ENCODE measurements around the gene MFSD12. TPM values are rescaled to one million over a fixed set of nuclear protein-coding genes. Genes with fewer than 3 reads are reported as not detected.
"Not testable (repeated sequence)": the region's sequence is repeated elsewhere in the genome, so short reads cannot be mapped to it uniquely, and the experiment has no call there.

MFSD12 gene
- total RNA-seq, 1 experiment from 2014 or later = 105 TPM

GRCh38 chr19:3536429-3537100 lies 20.8 kb downstream of the MFSD12 start:
- DNase-seq (ENCODE audit: low read depth) = no peak

GRCh38 chr19:3535981-3536380 lies 21.4 kb downstream of the MFSD12 start:
- DNase-seq (ENCODE audit: low read depth) = no peak

- DNase-seq (ENCODE audit: low read depth) = no peak
Measured at GRCh38 chr19:3535563-3535965, 21.8 kb downstream of the MFSD12 start.

GRCh38 chr19:3535235-3535535 lies 22.2 kb downstream of the MFSD12 start:
- DNase-seq (ENCODE audit: low read depth) = no peak

- DNase-seq (ENCODE audit: low read depth) = no peak
Measured at GRCh38 chr19:3534375-3535234, 22.8 kb downstream of the MFSD12 start.

- no peak for DNase-seq (ENCODE audit: low read depth)
Measured at GRCh38 chr19:3533563-3534216, 23.7 kb downstream of the MFSD12 start.

GRCh38 chr19:3533033-3533432 lies 24.4 kb downstream of the MFSD12 start:
- no peak for DNase-seq (ENCODE audit: low read depth)

- DNase-seq (ENCODE audit: low read depth) = no peak
Measured at GRCh38 chr19:3532154-3532786, 25.1 kb downstream of the MFSD12 start.

- no peak for DNase-seq (ENCODE audit: low read depth)
Measured at GRCh38 chr19:3531716-3532115, 25.7 kb downstream of the MFSD12 start.

- no peak for DNase-seq (ENCODE audit: low read depth)
Measured at GRCh38 chr19:3530389-3530788, 27.0 kb downstream of the MFSD12 start.

GRCh38 chr19:3529299-3529698 lies 28.1 kb downstream of the MFSD12 start:
- not testable (repeated sequence) for DNase-seq (ENCODE audit: low read depth)

- DNase-seq (ENCODE audit: low read depth) = no peak
Measured at GRCh38 chr19:3528539-3529211, 28.7 kb downstream of the MFSD12 start.

GRCh38 chr19:3528080-3528479 lies 29.3 kb downstream of the MFSD12 start:
- DNase-seq (ENCODE audit: low read depth) = no peak

- no peak for DNase-seq (ENCODE audit: low read depth)
Measured at GRCh38 chr19:3527238-3527910, 30.0 kb downstream of the MFSD12 start.

- no peak for DNase-seq (ENCODE audit: low read depth)
Measured at GRCh38 chr19:3526507-3527237, 30.7 kb downstream of the MFSD12 start.

- no peak for DNase-seq (ENCODE audit: low read depth)
Measured at GRCh38 chr19:3524904-3525451, 32.4 kb downstream of the MFSD12 start.

- no peak for DNase-seq (ENCODE audit: low read depth)
Measured at GRCh38 chr19:3524078-3524842, 33.1 kb downstream of the MFSD12 start.

- DNase-seq (ENCODE audit: low read depth) = no peak
Measured at GRCh38 chr19:3523361-3524077, 33.9 kb downstream of the MFSD12 start.
